NT2/D1 (cell line): ENCODE data around the gene TIRAP.

Source experiments
- DNase-seq: peaks from one replicate; pipeline ENCODE4 v3.0.0-alpha.2; 2011; ENCODE audit warnings: low read depth, low spot score
- H3K27me3 ChIP-seq: 2 replicates; pipeline ENCODE4 v1.6.0; 2011; ENCODE audit warnings: mild to moderate bottlenecking; ENCODE audit not compliant: insufficient read length, insufficient read depth
- H3K36me3 ChIP-seq: 2 replicates; pipeline ENCODE4 v1.6.1; 2011; ENCODE audit warnings: mild to moderate bottlenecking, low read length, mixed read lengths; ENCODE audit not compliant: insufficient read depth, insufficient read length
- H3K4me1 ChIP-seq: 2 replicates; pipeline ENCODE4 v1.5.1; 2011; ENCODE audit not compliant: insufficient read depth, insufficient read length
- H3K4me3 ChIP-seq: 2 replicates; pipeline ENCODE4 v1.5.1; 2011; ENCODE audit warnings: low read depth; ENCODE audit not compliant: insufficient read length
- H3K9ac ChIP-seq: 2 replicates; pipeline ENCODE4 v1.6.0; 2011; ENCODE audit warnings: low read depth; ENCODE audit not compliant: insufficient read length
- H3K9me3 ChIP-seq: 2 replicates; pipeline ENCODE4 v1.5.1; 2011; ENCODE audit warnings: mild to moderate bottlenecking, low read length; ENCODE audit not compliant: insufficient read depth
- SUZ12 ChIP-seq: IDR thresholded peaks from 2 replicates; pipeline ENCODE4 v1.6.1; 2011; ENCODE audit not compliant: insufficient read length, insufficient read depth; ENCODE audit errors: extremely low read depth
- YY1 ChIP-seq: IDR thresholded peaks from 2 replicates; pipeline ENCODE4 v1.6.1; 2011; ENCODE audit not compliant: insufficient read length, insufficient read depth
- ZNF274 ChIP-seq: IDR thresholded peaks from 2 replicates; pipeline ENCODE4 v1.6.1; 2011; ENCODE audit warnings: mild to moderate bottlenecking, low read depth, low read length

Gene TIRAP

GRCh38 chr11:126313826-126314225 lies 30.9 kb downstream of the TIRAP start:
- DNase-seq, result no peak
- no peaks in the 10 kb centered on the region for H3K4me1 ChIP-seq
- H3K36me3 ChIP-seq, result peaks cover 8% of the 10 kb centered on the region
- H3K9ac ChIP-seq, result no peak overlapping the region
- no peak for TF ChIP-seq YY1
- no peak for TF ChIP-seq SUZ12
- TF ChIP-seq ZNF274, result no peak
- no peaks in the 10 kb centered on the region for H3K27me3 ChIP-seq
- H3K9me3 ChIP-seq, result no peaks in the 10 kb centered on the region
- no peak overlapping the region for H3K4me3 ChIP-seq

- no peaks in the 10 kb centered on the region for H3K4me1 ChIP-seq
- no peak overlapping the region for H3K9ac ChIP-seq
- peaks cover 4% of the 10 kb centered on the region for H3K36me3 ChIP-seq
- H3K27me3 ChIP-seq, result no peaks in the 10 kb centered on the region
- H3K9me3 ChIP-seq, result no peaks in the 10 kb centered on the region
- H3K4me3 ChIP-seq, result no peak overlapping the region
- no peak for DNase-seq
- no peak for TF ChIP-seq SUZ12
- no peak for TF ChIP-seq YY1
- no peak for TF ChIP-seq ZNF274
Observed at GRCh38 chr11:126317432-126317755, 34.5 kb downstream of the TIRAP start.

- Histone ChIP-seq H3K9me3 (no peaks in the 10 kb centered on the region), H3K27me3 (no peaks in the 10 kb centered on the region), H3K9ac (no peak overlapping the region), H3K4me3 (no peak overlapping the region), H3K4me1 (no peaks in the 10 kb centered on the region), H3K36me3 (peaks cover 4% of the 10 kb centered on the region)
- no peak for DNase-seq
- TF ChIP-seq SUZ12, result no peak
- no peak for TF ChIP-seq YY1
- TF ChIP-seq ZNF274, result no peak
Observed at GRCh38 chr11:126317756-126318573, 35.1 kb downstream of the TIRAP start.

GRCh38 chr11:126318574-126319373 lies 35.9 kb downstream of the TIRAP start:
- Histone ChIP-seq H3K4me3 (no peak overlapping the region), H3K27me3 (no peaks in the 10 kb centered on the region), H3K9me3 (no peaks in the 10 kb centered on the region), H3K4me1 (no peaks in the 10 kb centered on the region), H3K9ac (no peak overlapping the region), H3K36me3 (peaks cover 3% of the 10 kb centered on the region)
- DNase-seq, result no peak
- TF ChIP-seq SUZ12 (no peak), YY1 (no peak), ZNF274 (no peak)

- TF ChIP-seq YY1, result no peak
- TF ChIP-seq ZNF274, result no peak
- no peak for TF ChIP-seq SUZ12
- no peak for DNase-seq
- no peaks in the 10 kb centered on the region for H3K27me3 ChIP-seq
- H3K4me1 ChIP-seq, result no peaks in the 10 kb centered on the region
- no peak overlapping the region for H3K9ac ChIP-seq
- H3K4me3 ChIP-seq, result no peak overlapping the region
- no peaks in the 10 kb centered on the region for H3K36me3 ChIP-seq
- H3K9me3 ChIP-seq, result no peaks in the 10 kb centered on the region
Observed at GRCh38 chr11:126319374-126319740, 36.5 kb downstream of the TIRAP start.

GRCh38 chr11:126322996-126323395 lies 40.1 kb downstream of the TIRAP start:
- Histone ChIP-seq H3K4me1 (no peaks in the 10 kb centered on the region), H3K9ac (no peak overlapping the region), H3K27me3 (no peaks in the 10 kb centered on the region), H3K4me3 (no peak overlapping the region), H3K9me3 (no peaks in the 10 kb centered on the region), H3K36me3 (no peaks in the 10 kb centered on the region)
- TF ChIP-seq ZNF274, result no peak
- TF ChIP-seq SUZ12, result no peak
- TF ChIP-seq YY1, result no peak
- no peak for DNase-seq

GRCh38 chr11:126327281-126328000 lies 44.5 kb downstream of the TIRAP start:
- Histone ChIP-seq H3K9me3 (no peaks in the 10 kb centered on the region), H3K4me3 (no peak overlapping the region), H3K4me1 (no peaks in the 10 kb centered on the region), H3K9ac (no peak overlapping the region), H3K27me3 (no peaks in the 10 kb centered on the region), H3K36me3 (peaks cover 11% of the 10 kb centered on the region)
- TF ChIP-seq ZNF274 (no peak), YY1 (no peak), SUZ12 (no peak)
- DNase-seq, result no peak
